ENCODE data around the gene CCR5AS.
"Not testable (repeated sequence)": the region's sequence is repeated elsewhere in the genome, so short reads cannot be mapped to it uniquely, and the experiment has no call there.

The CCR5AS gene

GRCh38 chr3:46435081-46435726 is 28.3 kb upstream of the CCR5AS start:
- Histone ChIP-seq H3K36me3 (replicated peaks in 1 of 2) (no peaks in the 10 kb centered on the region), H3K4me3 (no peak overlapping the region), H3K9me3 (replicated peaks in 1 of 3) (peaks cover 0 to 3% (median 0%) of the 10 kb centered on the region in 3 donors), H3K27me3 (no peaks in the 10 kb centered on the region), H3K4me1 (replicated peaks in 1 of 2) (no peaks in the 10 kb centered on the region), H3K27ac (no peak overlapping the region)
- WGBS, 4 donors = 81 to 89% (median 83%) methylated on average over 3 of the region's 3 CpGs
- no peak for DNase-seq
- TF ChIP-seq POLR2A (IDR thresholded peaks at IDR 0.05) = no peak
- no peak for TF ChIP-seq CTCF (IDR thresholded peaks at IDR 0.05)
- intact Hi-C loops (cut with DNase I) = no loop called here

GRCh38 chr3:46433841-46434240 is 27.0 kb upstream of the CCR5AS start:
- H3K27ac ChIP-seq = no peak overlapping the region
- intact Hi-C loops (cut with DNase I) = no loop called here

GRCh38 chr3:46433118-46433517 is 26.3 kb upstream of the CCR5AS start:
- WGBS, 4 donors = 62 to 77% (median 73%) methylated on average over 4 of the region's 4 CpGs
- H3K27ac ChIP-seq; intact Hi-C loops (cut with DNase I); H3K9me3 ChIP-seq (replicated peaks in 1 of 3); H3K4me3 ChIP-seq; DNase-seq; H3K4me1 ChIP-seq (replicated peaks in 1 of 2); H3K27me3 ChIP-seq; H3K36me3 ChIP-seq (replicated peaks in 1 of 2): not testable (repeated sequence)

More at GRCh38 chr3:46433841-46434240, 27.0 kb upstream of the CCR5AS start:
- TF ChIP-seq CTCF (IDR thresholded peaks at IDR 0.05) (no peak), POLR2A (IDR thresholded peaks at IDR 0.05) (no peak)
- H3K4me1 ChIP-seq (replicated peaks in 1 of 2) = no peaks in the 10 kb centered on the region
- no peaks in the 10 kb centered on the region for H3K27me3 ChIP-seq
- H3K9me3 ChIP-seq (replicated peaks in 1 of 3) = peaks cover 0 to 3% (median 0%) of the 10 kb centered on the region in 3 donors
- H3K4me3 ChIP-seq = no peak overlapping the region
- DNase-seq = no peak
- H3K36me3 ChIP-seq (replicated peaks in 1 of 2) = no peaks in the 10 kb centered on the region
- 79 to 95% (median 85%) methylated on average over 1 of the region's 1 CpG for WGBS, 4 donors

GRCh38 chr3:46431905-46432304 is 25.0 kb upstream of the CCR5AS start:
- DNase-seq; H3K27ac ChIP-seq; H3K4me1 ChIP-seq (replicated peaks in 1 of 2); intact Hi-C loops (cut with DNase I); H3K27me3 ChIP-seq; H3K4me3 ChIP-seq; H3K9me3 ChIP-seq (replicated peaks in 1 of 3); H3K36me3 ChIP-seq (replicated peaks in 1 of 2): not testable (repeated sequence)
- WGBS, 4 donors = 81 to 86% (median 84%) methylated on average over 5 of the region's 5 CpGs

GRCh38 chr3:46430879-46431278 is 24.0 kb upstream of the CCR5AS start:
- DNase-seq; H3K4me1 ChIP-seq (replicated peaks in 1 of 2); H3K9me3 ChIP-seq (replicated peaks in 1 of 3); H3K27ac ChIP-seq; H3K27me3 ChIP-seq; H3K36me3 ChIP-seq (replicated peaks in 1 of 2); intact Hi-C loops (cut with DNase I); H3K4me3 ChIP-seq: not testable (repeated sequence)
- whole genome bisulfite sequencing, 4 donors = 79 to 89% (median 85%) methylated on average over 1 of the region's 1 CpG

- no peak for TF ChIP-seq CTCF (IDR thresholded peaks at IDR 0.05)
- TF ChIP-seq POLR2A (IDR thresholded peaks at IDR 0.05) = no peak
- H3K27me3 ChIP-seq = no peaks in the 10 kb centered on the region
- H3K4me3 ChIP-seq = no peak overlapping the region
- H3K4me1 ChIP-seq (replicated peaks in 1 of 2) = no peaks in the 10 kb centered on the region
- no peak overlapping the region for H3K27ac ChIP-seq
- H3K36me3 ChIP-seq (replicated peaks in 1 of 2) = no peaks in the 10 kb centered on the region
- H3K9me3 ChIP-seq (replicated peaks in 1 of 3) = peaks cover 0 to 3% (median 0%) of the 10 kb centered on the region in 3 donors
- DNase-seq = no peak
- 74 to 89% (median 86%) methylated on average over 5 of the region's 5 CpGs for WGBS, 4 donors
- intact Hi-C loops (cut with DNase I) = no loop called here
Observed at GRCh38 chr3:46429671-46430070, 22.8 kb upstream of the CCR5AS start.
